B cell (primary cell): ENCODE results near the gene USP36. TPM values are rescaled to one million over a fixed set of nuclear protein-coding genes. Genes with fewer than 3 reads are reported as not detected.
"Not testable (repeated sequence)": the region's sequence is repeated elsewhere in the genome, so short reads cannot be mapped to it uniquely, and the experiment has no call there.

Experiments used
- ATAC-seq: fragments of 200-7000 bp; cut with Tn5 transposase; one replicate; pipeline ENCODE4 v1.10.0; 2021; ENCODE audit warnings: low read depth, mild to moderate bottlenecking, moderate number of reproducible peaks, moderate library complexity
- CTCF ChIA-PET: fragments of 350-600 bp; sonication (Branson Sonifier 250); formaldehyde crosslinking; loops from one replicate; lab custom pipeline; 2021; ENCODE audit warnings: antibody characterized with exemption, inconsistent platforms; lab: Charles Lee
- POLR2A ChIA-PET: fragments of 350-600 bp; sonication (Branson Sonifier 250); formaldehyde crosslinking; loops from one replicate; lab custom pipeline; 2021; ENCODE audit warnings: antibody characterized with exemption; lab: Charles Lee
- DNase-seq: peaks from one replicate; pipeline ENCODE4 v3.0.0; 2013
- H2AFZ ChIP-seq: 2 replicates; pipeline ENCODE4 v1.6.1; 2012; ENCODE audit warnings: mild to moderate bottlenecking, low read depth, low read length; ENCODE audit not compliant: insufficient read depth, poor library complexity, severe bottlenecking
- H3K27ac ChIP-seq, 2 donors: 1 replicate in 1 of 2; 2 replicates in 1 of 2; pipeline ENCODE4 v1.5.1; 2012 to 2013; ENCODE audit warnings: low read length in 2 of 2, mild to moderate bottlenecking in 2 of 2, moderate library complexity in 1 of 2
- H3K27me3 ChIP-seq, 4 experiments: fragments of 200-600 bp in 1 of 4; sonication (generic) in 1 of 4; replicated peaks in 1 of 4; 1 replicate in 2 of 4; 2 replicates in 2 of 4; pipeline versions ENCODE4 v1.6.1 to v1.7.0; 2013 to 2016; ENCODE audit warnings: low read length in 3 of 4, mild to moderate bottlenecking in 2 of 4, mixed read lengths in 1 of 4, moderate library complexity in 1 of 4; ENCODE audit not compliant: insufficient read depth in 4 of 4, control insufficient read depth in 3 of 4; ENCODE audit errors: control extremely low read depth in 1 of 4
- H3K36me3 ChIP-seq, 2 experiments: replicated peaks in 1 of 2; 1 replicate in 1 of 2; 2 replicates in 1 of 2; pipeline versions ENCODE4 v1.6.1 to v1.7.1; 2013; ENCODE audit warnings: low read length in 1 of 2; ENCODE audit not compliant: insufficient read depth in 2 of 2, control insufficient read depth in 1 of 2; ENCODE audit errors: control extremely low read depth in 1 of 2, extremely low read depth in 1 of 2
- H3K4me1 ChIP-seq, 2 donors: fragments of 200-600 bp in 1 of 2; sonication (generic) in 1 of 2; 1 replicate in 1 of 2; 2 replicates in 1 of 2; pipeline versions ENCODE4 v1.5.1 to v1.6.1; 2013 to 2017; ENCODE audit warnings: low read length in 2 of 2; ENCODE audit not compliant: control insufficient read depth in 2 of 2, insufficient read depth in 2 of 2
- H3K4me2 ChIP-seq: replicated peaks from 2 replicates; pipeline ENCODE3; 2012; ENCODE audit warnings: mild to moderate bottlenecking, low read depth, low read length; ENCODE audit not compliant: poor library complexity, severe bottlenecking
- H3K4me3 ChIP-seq, 5 experiments: fragments of 200-600 bp in 1 of 5; sonication (generic) in 1 of 5; 1 replicate in 3 of 5; 2 replicates in 2 of 5; pipeline versions ENCODE4 v1.5.1 to v1.7.0; 2011 to 2016; ENCODE audit warnings: low read length in 4 of 5, mild to moderate bottlenecking in 4 of 5, low read depth in 2 of 5, control low read depth in 1 of 5, moderate library complexity in 1 of 5; ENCODE audit not compliant: insufficient read depth in 1 of 5; ENCODE audit errors: control extremely low read depth in 1 of 5, extremely low read depth in 1 of 5
- H3K79me2 ChIP-seq: fragments of 200-600 bp; sonication (generic); one replicate; pipeline ENCODE4 v1.6.0; 2016; ENCODE audit warnings: low read length; ENCODE audit not compliant: control insufficient read depth, insufficient read depth
- H3K9ac ChIP-seq: fragments of 200-600 bp; sonication (generic); 2 replicates; pipeline ENCODE4 v1.6.1; 2017; ENCODE audit warnings: mild to moderate bottlenecking, low read length, moderate library complexity
- H3K9me3 ChIP-seq, 3 donors: one replicate each; pipeline versions ENCODE4 v1.6.1 to v1.7.1; 2013; ENCODE audit warnings: low read length in 2 of 3; ENCODE audit not compliant: control insufficient read depth in 2 of 3, insufficient read depth in 1 of 3; ENCODE audit errors: control extremely low read depth in 1 of 3
- H4K20me1 ChIP-seq: 2 replicates; pipeline ENCODE4 v1.6.0; 2012; ENCODE audit warnings: mild to moderate bottlenecking, low read length; ENCODE audit not compliant: insufficient read depth, control insufficient read depth, poor library complexity, severe bottlenecking
- H3K27ac Mint-ChIP-seq: one replicate; pipeline ENCODE4 v1.8.0; 2021; ENCODE audit warnings: mixed read lengths
- H3K27me3 Mint-ChIP-seq: one replicate; pipeline ENCODE4 v1.8.0; 2021; ENCODE audit warnings: mixed read lengths
- H3K4me1 Mint-ChIP-seq: one replicate; pipeline ENCODE4 v1.8.0; 2021; ENCODE audit warnings: mixed read lengths
- H3K4me3 Mint-ChIP-seq: one replicate; pipeline ENCODE4 v1.8.0; 2021; ENCODE audit warnings: mixed read lengths
- H3K9me3 Mint-ChIP-seq: one replicate; pipeline ENCODE4 v1.8.0; 2022; ENCODE audit warnings: mixed read lengths; ENCODE audit not compliant: insufficient read depth
- CTCF ChIP-seq: fragments of 200-600 bp; IDR thresholded peaks from one replicate; pipeline ENCODE4 v1.8.0; 2022; ENCODE audit warnings: antibody characterized with exemption, mild to moderate bottlenecking
- EZH2 ChIP-seq: IDR thresholded peaks from 2 replicates; pipeline ENCODE4 v1.6.1; 2012; ENCODE audit warnings: borderline replicate concordance, low read depth, mild to moderate bottlenecking, moderate library complexity, low read length; ENCODE audit not compliant: insufficient read depth, poor library complexity, severe bottlenecking
- WGBS: methylation state at CpG from one replicate; pipeline ENCODE4 v1.1.5; 2013; ENCODE audit warnings: missing lambda C conversion rate; ENCODE audit not compliant: insufficient coverage; 5-methylcytosine and 5-hydroxymethylcytosine counted together
- intact Hi-C: fragments of 100-400 bp; cut with micrococcal nuclease; formaldehyde crosslinking; loops from one replicate; pipeline ENCODE4 v1.10.0; 2022
- polyA plus RNA-seq: library from polyadenylated mRNA; depleted of rRNA; stranded (reverse); fragments of >200 nt; gene quantifications from 2 replicates; pipeline ENCODE4 v1.2.3, GENCODE V29; 2012
- total RNA-seq, 2 donors: library from RNA; stranded (reverse); fragments of 120-200 nt in 1 of 2; gene quantifications; 1 replicate in 1 of 2; 2 replicates in 1 of 2; pipeline versions ENCODE4 v1.2.3 to v1.2.4, GENCODE V29; 2013 to 2022

Gene USP36
- total and polyA plus RNA-seq, 2 donors (not counting 1 experiment from before 2014, with no cell fraction given), result 52.2 to 137 TPM

GRCh38 chr17:78878261-78878660 is 37.6 kb upstream of the USP36 start:
- H3K79me2 ChIP-seq, result peaks cover 4% of the 10 kb centered on the region
- intact Hi-C loops, result no loop called here
- H3K4me3 ChIP-seq, result no peak overlapping the region
- TF ChIP-seq EZH2, result no peak
- no peak for TF ChIP-seq CTCF
- no peak overlapping the region for H2AFZ ChIP-seq
- Mint-ChIP-seq H3K4me1 (peaks cover 28% of the 10 kb centered on the region), H3K27me3 (peaks cover 20% of the 10 kb centered on the region), H3K9me3 (no peaks in the 10 kb centered on the region), H3K4me3 (peak overlapping the region; percentile 34), H3K27ac (peak overlapping the region; percentile 32)
- H4K20me1 ChIP-seq, result no peaks in the 10 kb centered on the region
- ChIA-PET POLR2A (no interaction called here), CTCF (interaction anchor here (3.0 kb wide), 1 partner anchor 12 kb away, joined by 14 read pairs; no protein-coding TSS in a partner anchor)
- ATAC-seq (no peak), DNase-seq (no peak)
- H3K4me1 ChIP-seq, result peaks cover 20 to 27% of the 10 kb centered on the region in 2 donors
- no peaks in the 10 kb centered on the region for H3K36me3 ChIP-seq
- peaks cover 0 to 5% (median 0%) of the 10 kb centered on the region in 4 experiments for H3K27me3 ChIP-seq
- WGBS, result 93% methylated on average over 15 of the region's 15 CpGs
- H3K4me2 ChIP-seq, result no peak overlapping the region
- H3K9me3 ChIP-seq, result no peaks in the 10 kb centered on the region
- H3K27ac ChIP-seq, result no peak overlapping the region
- no peak overlapping the region for H3K9ac ChIP-seq

GRCh38 chr17:78876954-78877517 is 36.4 kb upstream of the USP36 start:
- intact Hi-C loops, H3K79me2 ChIP-seq: not testable (repeated sequence)
- H3K4me1 Mint-ChIP-seq, result peaks cover 19% of the 10 kb centered on the region

More at GRCh38 chr17:78876954-78877517, 36.4 kb upstream of the USP36 start:
- H3K4me3 Mint-ChIP-seq, ATAC-seq, H3K9me3 ChIP-seq, H3K27ac ChIP-seq, H3K27me3 ChIP-seq, H3K4me2 ChIP-seq, H3K4me3 ChIP-seq, H3K36me3 ChIP-seq, H4K20me1 ChIP-seq, H3K27ac Mint-ChIP-seq, H2AFZ ChIP-seq, H3K9me3 Mint-ChIP-seq, DNase-seq, H3K9ac ChIP-seq: not testable (repeated sequence)
- peaks cover 9 to 16% of the 10 kb centered on the region in 2 donors for H3K4me1 ChIP-seq
- 81% methylated on average over 5 of the region's 8 CpGs for WGBS
- ChIA-PET POLR2A (interaction anchor here (0.6 kb wide), 1 partner anchor 132 kb away, joined by 4 read pairs; the partner anchor contains the start of gene CANT1), CTCF (interaction anchor here (3.0 kb wide), 1 partner anchor 11 kb away, joined by 14 read pairs; no protein-coding TSS in a partner anchor)
- H3K27me3 Mint-ChIP-seq, result peaks cover 15% of the 10 kb centered on the region
